WTC11 (cell line): ENCODE results near the gene SERAC1. TPM values are rescaled to one million over a fixed set of nuclear protein-coding genes. Genes with fewer than 3 reads are reported as not detected.
A peak's percentile ranks its signal among the peaks of the same experiment; 100 is the strongest.

ENCODE experiments used
- ATAC-seq: fragments of 200-7000 bp; cut with Tn5 transposase; 2 replicates; pipeline ENCODE4 v1.10.0; 2021; ENCODE audit warnings: mild to moderate bottlenecking, moderate library complexity
- CTCF ChIA-PET: fragments of 300-600 bp; sonication (Branson Sonifier 250); formaldehyde crosslinking; loops from one replicate; lab custom pipeline; 2021; ENCODE audit warnings: antibody characterized with exemption; lab: Charles Lee
- POLR2A ChIA-PET: fragments of 350-600 bp; sonication (Branson Sonifier 250); formaldehyde crosslinking; loops from one replicate; lab custom pipeline; 2021; ENCODE audit warnings: antibody characterized with exemption; lab: Charles Lee
- DNase-seq: peaks from one replicate; pipeline ENCODE4 v3.0.0; 2021; ENCODE audit warnings: low spot score
- H3K27ac Mint-ChIP-seq: 2 replicates; pipeline ENCODE4 v1.8.0; 2021; ENCODE audit warnings: mixed read lengths
- H3K27me3 Mint-ChIP-seq: 2 replicates; pipeline ENCODE4 v1.8.0; 2021; ENCODE audit warnings: low read depth, mild to moderate bottlenecking, moderate library complexity, mixed read lengths
- H3K36me3 Mint-ChIP-seq: 2 replicates; pipeline ENCODE4 v1.8.0; 2021; ENCODE audit warnings: mixed read lengths
- H3K4me1 Mint-ChIP-seq: 2 replicates; pipeline ENCODE4 v1.8.0; 2022; ENCODE audit warnings: mixed read lengths
- H3K4me3 Mint-ChIP-seq: 2 replicates; pipeline ENCODE4 v1.8.0; 2021; ENCODE audit warnings: mild to moderate bottlenecking, moderate library complexity, mixed read lengths
- H3K9me3 Mint-ChIP-seq: 2 replicates; pipeline ENCODE4 v1.8.0; 2021; ENCODE audit warnings: mixed read lengths
- CREB1 ChIP-seq: sonication (generic); formaldehyde crosslinking; IDR thresholded peaks from 2 replicates; pipeline ENCODE4 v1.8.0; 2023; ENCODE audit warnings: mild to moderate bottlenecking, missing genetic modification reagents
- CREM ChIP-seq: sonication (generic); formaldehyde crosslinking; IDR thresholded peaks from 2 replicates; pipeline ENCODE4 v1.8.1; 2022; ENCODE audit warnings: mild to moderate bottlenecking, missing genetic modification reagents, moderate library complexity
- GABPB1 ChIP-seq: sonication (generic); formaldehyde crosslinking; IDR thresholded peaks from 2 replicates; pipeline ENCODE4 v1.8.1; 2023; ENCODE audit warnings: mild to moderate bottlenecking, missing genetic modification reagents
- IRF2 ChIP-seq: sonication (generic); formaldehyde crosslinking; IDR thresholded peaks from 2 replicates; pipeline ENCODE4 v1.8.0; 2022; ENCODE audit warnings: low read depth, missing genetic modification reagents, borderline replicate concordance
- MXD4 ChIP-seq: fragments of 250-450 bp; sonication (Bioruptor Pico); IDR thresholded peaks from 2 replicates; pipeline ENCODE4 v1.8.0; 2021; ENCODE audit warnings: mild to moderate bottlenecking, moderate library complexity, borderline replicate concordance
- MYBL2 ChIP-seq: sonication (generic); formaldehyde crosslinking; IDR thresholded peaks from 2 replicates; pipeline ENCODE4 v1.8.1; 2023; ENCODE audit warnings: mild to moderate bottlenecking, moderate library complexity, missing genetic modification reagents
- NFATC4 ChIP-seq: fragments of 250-450 bp; sonication (Bioruptor Pico); IDR thresholded peaks from 2 replicates; pipeline ENCODE4 v1.9.0; 2021; ENCODE audit warnings: mild to moderate bottlenecking
- NR3C1 ChIP-seq: sonication (generic); formaldehyde crosslinking; conservative IDR thresholded peaks from 2 replicates; pipeline ENCODE4 v1.8.1; 2023; ENCODE audit warnings: low read depth, mild to moderate bottlenecking, missing genetic modification reagents
- RELA ChIP-seq: sonication (generic); formaldehyde crosslinking; IDR thresholded peaks from 2 replicates; pipeline ENCODE4 v1.8.1; 2022; ENCODE audit warnings: missing genetic modification reagents, mild to moderate bottlenecking, borderline replicate concordance
- RORB ChIP-seq: fragments of 250-450 bp; sonication (Bioruptor Pico); IDR thresholded peaks from 2 replicates; pipeline ENCODE4 v1.9.0; 2021; ENCODE audit warnings: mild to moderate bottlenecking
- ZNF317 ChIP-seq: sonication (generic); formaldehyde crosslinking; IDR thresholded peaks from 2 replicates; pipeline ENCODE4 v1.8.1; 2023; ENCODE audit warnings: low read depth, mild to moderate bottlenecking, moderate library complexity, missing genetic modification reagents, borderline replicate concordance
- total RNA-seq: library from RNA; stranded (reverse); gene quantifications from 3 replicates; pipeline ENCODE4 v1.2.3, GENCODE V29; 2021
- TF ChIP-seq, protein P1 (sequence below): sonication (generic); formaldehyde crosslinking; IDR thresholded peaks from 2 replicates; pipeline ENCODE4 v1.8.1; 2022; ENCODE audit warnings: mild to moderate bottlenecking, missing genetic modification reagents, moderate library complexity, borderline replicate concordance
- TF ChIP-seq, protein P2 (sequence below): sonication (generic); formaldehyde crosslinking; IDR thresholded peaks from 2 replicates; pipeline ENCODE4 v1.8.1; 2023; ENCODE audit warnings: mild to moderate bottlenecking, missing genetic modification reagents
- TF ChIP-seq, protein P3 (sequence below): sonication (generic); formaldehyde crosslinking; IDR thresholded peaks from 2 replicates; pipeline ENCODE4 v1.8.1; 2023; ENCODE audit warnings: mild to moderate bottlenecking, moderate library complexity, missing genetic modification reagents
- TF ChIP-seq, protein P4 (sequence below): sonication (generic); formaldehyde crosslinking; IDR thresholded peaks from 2 replicates; pipeline ENCODE4 v1.8.0; 2022; ENCODE audit warnings: missing genetic modification reagents
- TF ChIP-seq, protein P5 (sequence below): fragments of 250-450 bp; sonication (Bioruptor Pico); IDR thresholded peaks from 2 replicates; pipeline ENCODE4 v1.9.0; 2021; ENCODE audit warnings: mild to moderate bottlenecking

The SERAC1 gene
- total RNA-seq, 1 experiment from 2014 or later = 14.1 TPM

DNA sequence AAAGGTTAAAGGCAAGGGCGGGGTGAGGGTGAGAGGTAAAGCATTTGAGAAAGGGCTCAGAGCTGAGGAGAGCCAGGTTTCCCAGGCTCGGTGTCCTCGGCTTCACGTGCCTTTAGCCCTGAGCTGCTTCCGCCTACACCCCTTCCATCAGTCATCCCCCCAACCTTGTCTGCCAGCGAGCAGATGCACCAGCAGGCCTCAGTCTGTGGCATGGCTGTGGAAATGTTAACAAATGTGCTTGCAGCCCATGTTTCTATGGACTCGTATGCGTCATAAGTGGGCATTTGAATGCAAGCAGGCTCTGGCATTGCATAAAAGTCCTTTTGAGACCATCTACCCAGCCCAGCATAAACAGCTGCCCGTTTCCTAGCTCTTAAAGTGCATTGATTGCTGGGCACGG, 97.5 kb downstream of the SERAC1 start (continued):
- TF ChIP-seq, protein P1, sequence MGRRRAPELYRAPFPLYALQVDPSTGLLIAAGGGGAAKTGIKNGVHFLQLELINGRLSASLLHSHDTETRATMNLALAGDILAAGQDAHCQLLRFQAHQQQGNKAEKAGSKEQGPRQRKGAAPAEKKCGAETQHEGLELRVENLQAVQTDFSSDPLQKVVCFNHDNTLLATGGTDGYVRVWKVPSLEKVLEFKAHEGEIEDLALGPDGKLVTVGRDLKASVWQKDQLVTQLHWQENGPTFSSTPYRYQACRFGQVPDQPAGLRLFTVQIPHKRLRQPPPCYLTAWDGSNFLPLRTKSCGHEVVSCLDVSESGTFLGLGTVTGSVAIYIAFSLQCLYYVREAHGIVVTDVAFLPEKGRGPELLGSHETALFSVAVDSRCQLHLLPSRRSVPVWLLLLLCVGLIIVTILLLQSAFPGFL (CRISPR knock-in tag) = no peak
- TF ChIP-seq RELA (CRISPR knock-in tag) (no peak), NFATC4 (no peak)
- TF ChIP-seq, protein P2, sequence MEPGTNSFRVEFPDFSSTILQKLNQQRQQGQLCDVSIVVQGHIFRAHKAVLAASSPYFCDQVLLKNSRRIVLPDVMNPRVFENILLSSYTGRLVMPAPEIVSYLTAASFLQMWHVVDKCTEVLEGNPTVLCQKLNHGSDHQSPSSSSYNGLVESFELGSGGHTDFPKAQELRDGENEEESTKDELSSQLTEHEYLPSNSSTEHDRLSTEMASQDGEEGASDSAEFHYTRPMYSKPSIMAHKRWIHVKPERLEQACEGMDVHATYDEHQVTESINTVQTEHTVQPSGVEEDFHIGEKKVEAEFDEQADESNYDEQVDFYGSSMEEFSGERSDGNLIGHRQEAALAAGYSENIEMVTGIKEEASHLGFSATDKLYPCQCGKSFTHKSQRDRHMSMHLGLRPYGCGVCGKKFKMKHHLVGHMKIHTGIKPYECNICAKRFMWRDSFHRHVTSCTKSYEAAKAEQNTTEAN = no peak
- TF ChIP-seq, protein P3, sequence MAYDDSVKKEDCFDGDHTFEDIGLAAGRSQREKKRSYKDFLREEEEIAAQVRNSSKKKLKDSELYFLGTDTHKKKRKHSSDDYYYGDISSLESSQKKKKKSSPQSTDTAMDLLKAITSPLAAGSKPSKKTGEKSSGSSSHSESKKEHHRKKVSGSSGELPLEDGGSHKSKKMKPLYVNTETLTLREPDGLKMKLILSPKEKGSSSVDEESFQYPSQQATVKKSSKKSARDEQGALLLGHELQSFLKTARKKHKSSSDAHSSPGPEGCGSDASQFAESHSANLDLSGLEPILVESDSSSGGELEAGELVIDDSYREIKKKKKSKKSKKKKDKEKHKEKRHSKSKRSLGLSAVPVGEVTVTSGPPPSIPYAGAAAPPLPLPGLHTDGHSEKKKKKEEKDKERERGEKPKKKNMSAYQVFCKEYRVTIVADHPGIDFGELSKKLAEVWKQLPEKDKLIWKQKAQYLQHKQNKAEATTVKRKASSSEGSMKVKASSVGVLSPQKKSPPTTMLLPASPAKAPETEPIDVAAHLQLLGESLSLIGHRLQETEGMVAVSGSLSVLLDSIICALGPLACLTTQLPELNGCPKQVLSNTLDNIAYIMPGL (CRISPR knock-in tag) = no peak

DNA sequence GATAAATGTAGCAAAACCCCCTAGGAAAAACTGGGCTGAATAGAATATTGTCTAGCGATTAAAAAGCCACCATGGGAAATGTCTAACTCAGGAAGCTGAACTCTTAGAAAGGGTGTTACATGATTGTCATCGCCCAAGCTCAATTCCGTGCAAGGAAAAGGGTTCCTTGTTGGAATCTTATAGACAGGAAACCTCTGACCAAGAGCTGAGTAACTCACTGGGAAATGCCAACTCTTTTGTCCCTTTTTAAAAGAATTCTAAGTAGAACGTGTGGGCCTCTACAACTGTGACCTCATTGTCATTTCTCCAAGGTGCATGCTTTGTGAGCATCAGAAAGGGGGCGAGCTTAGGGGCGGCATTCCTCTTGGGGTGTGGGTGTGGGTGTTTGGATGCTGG, 98.3 kb downstream of the SERAC1 start:
- Mint-ChIP-seq H3K9me3 (no peaks in the 10 kb centered on the region), H3K36me3 (peaks cover 5% of the 10 kb centered on the region; the same call in 1 of the 2 replicates), H3K27ac (0 out of 2 replicates have a peak overlapping the region, but pooled peaks have one; percentile 15), H3K4me3 (no peak overlapping the region)
- no peak for ATAC-seq
- CTCF ChIA-PET = interaction anchor here (0.8 to 1.5 kb wide), 3 partner anchors 18 to 144 kb away, joined by 3 read pairs; no protein-coding TSS in a partner anchor
- POLR2A ChIA-PET = no interaction called here
- no peak for DNase-seq
- TF ChIP-seq MXD4 (no peak), CREB1 (CRISPR knock-in tag) (no peak), ZNF317 (CRISPR knock-in tag) (no peak), GABPB1 (CRISPR knock-in tag) (no peak), NR3C1 (CRISPR knock-in tag) (no peak), MYBL2 (CRISPR knock-in tag) (no peak), IRF2 (no peak), RORB (CRISPR knock-in tag) (no peak), CREM (CRISPR knock-in tag) (no peak)
- TF ChIP-seq, protein P4, sequence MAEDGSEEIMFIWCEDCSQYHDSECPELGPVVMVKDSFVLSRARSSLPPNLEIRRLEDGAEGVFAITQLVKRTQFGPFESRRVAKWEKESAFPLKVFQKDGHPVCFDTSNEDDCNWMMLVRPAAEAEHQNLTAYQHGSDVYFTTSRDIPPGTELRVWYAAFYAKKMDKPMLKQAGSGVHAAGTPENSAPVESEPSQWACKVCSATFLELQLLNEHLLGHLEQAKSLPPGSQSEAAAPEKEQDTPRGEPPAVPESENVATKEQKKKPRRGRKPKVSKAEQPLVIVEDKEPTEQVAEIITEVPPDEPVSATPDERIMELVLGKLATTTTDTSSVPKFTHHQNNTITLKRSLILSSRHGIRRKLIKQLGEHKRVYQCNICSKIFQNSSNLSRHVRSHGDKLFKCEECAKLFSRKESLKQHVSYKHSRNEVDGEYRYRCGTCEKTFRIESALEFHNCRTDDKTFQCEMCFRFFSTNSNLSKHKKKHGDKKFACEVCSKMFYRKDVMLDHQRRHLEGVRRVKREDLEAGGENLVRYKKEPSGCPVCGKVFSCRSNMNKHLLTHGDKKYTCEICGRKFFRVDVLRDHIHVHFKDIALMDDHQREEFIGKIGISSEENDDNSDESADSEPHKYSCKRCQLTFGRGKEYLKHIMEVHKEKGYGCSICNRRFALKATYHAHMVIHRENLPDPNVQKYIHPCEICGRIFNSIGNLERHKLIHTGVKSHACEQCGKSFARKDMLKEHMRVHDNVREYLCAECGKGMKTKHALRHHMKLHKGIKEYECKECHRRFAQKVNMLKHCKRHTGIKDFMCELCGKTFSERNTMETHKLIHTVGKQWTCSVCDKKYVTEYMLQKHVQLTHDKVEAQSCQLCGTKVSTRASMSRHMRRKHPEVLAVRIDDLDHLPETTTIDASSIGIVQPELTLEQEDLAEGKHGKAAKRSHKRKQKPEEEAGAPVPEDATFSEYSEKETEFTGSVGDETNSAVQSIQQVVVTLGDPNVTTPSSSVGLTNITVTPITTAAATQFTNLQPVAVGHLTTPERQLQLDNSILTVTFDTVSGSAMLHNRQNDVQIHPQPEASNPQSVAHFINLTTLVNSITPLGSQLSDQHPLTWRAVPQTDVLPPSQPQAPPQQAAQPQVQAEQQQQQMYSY = no peak
- TF ChIP-seq, protein P5, sequence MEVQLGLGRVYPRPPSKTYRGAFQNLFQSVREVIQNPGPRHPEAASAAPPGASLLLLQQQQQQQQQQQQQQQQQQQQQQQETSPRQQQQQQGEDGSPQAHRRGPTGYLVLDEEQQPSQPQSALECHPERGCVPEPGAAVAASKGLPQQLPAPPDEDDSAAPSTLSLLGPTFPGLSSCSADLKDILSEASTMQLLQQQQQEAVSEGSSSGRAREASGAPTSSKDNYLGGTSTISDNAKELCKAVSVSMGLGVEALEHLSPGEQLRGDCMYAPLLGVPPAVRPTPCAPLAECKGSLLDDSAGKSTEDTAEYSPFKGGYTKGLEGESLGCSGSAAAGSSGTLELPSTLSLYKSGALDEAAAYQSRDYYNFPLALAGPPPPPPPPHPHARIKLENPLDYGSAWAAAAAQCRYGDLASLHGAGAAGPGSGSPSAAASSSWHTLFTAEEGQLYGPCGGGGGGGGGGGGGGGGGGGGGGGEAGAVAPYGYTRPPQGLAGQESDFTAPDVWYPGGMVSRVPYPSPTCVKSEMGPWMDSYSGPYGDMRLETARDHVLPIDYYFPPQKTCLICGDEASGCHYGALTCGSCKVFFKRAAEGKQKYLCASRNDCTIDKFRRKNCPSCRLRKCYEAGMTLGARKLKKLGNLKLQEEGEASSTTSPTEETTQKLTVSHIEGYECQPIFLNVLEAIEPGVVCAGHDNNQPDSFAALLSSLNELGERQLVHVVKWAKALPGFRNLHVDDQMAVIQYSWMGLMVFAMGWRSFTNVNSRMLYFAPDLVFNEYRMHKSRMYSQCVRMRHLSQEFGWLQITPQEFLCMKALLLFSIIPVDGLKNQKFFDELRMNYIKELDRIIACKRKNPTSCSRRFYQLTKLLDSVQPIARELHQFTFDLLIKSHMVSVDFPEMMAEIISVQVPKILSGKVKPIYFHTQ (CRISPR knock-in tag) = no peak
- TF ChIP-seq, all 79 proteins: peak for 0
- no peaks in the 10 kb centered on the region for H3K27me3 Mint-ChIP-seq
- H3K4me1 Mint-ChIP-seq = peaks cover 12% of the 10 kb centered on the region
